ENCODE results near the gene CTBP1.

The CTBP1 gene

DNA sequence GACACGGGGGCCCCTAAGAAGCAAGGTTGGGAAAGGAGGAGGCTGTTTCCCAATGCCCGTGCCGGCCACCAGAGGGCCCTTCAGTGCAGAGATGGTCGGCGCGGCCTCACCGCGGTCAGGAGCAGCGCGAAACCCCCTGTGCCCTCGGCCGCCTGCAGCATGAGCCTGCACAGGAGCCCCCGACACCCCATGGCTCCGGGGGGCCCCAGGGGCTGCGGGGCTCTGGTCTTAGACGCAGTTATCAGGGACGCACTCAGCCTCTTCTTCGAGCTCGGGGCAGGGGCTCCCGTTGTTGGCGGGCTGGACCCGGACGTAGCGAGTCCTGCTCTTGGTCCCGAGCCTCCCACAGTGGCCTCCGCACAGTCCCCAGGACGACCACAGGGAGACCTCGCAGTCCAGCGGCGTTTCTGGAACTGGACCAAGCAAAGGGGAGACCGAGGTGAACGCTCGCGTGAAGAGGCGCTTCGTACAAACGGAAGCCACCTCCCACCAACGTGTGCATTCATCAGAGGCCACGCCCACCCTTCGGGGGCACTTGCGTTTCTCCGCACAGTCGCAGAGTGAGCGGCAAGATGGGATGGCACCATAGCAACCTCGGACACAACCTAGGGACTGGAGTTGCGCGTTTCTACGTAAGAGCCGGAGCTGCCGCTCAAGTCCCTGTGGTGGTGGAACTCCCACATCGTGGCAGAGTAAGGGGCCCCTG is 81.5 kb downstream of the CTBP1 start:
- TF ChIP-seq, protein P1, sequence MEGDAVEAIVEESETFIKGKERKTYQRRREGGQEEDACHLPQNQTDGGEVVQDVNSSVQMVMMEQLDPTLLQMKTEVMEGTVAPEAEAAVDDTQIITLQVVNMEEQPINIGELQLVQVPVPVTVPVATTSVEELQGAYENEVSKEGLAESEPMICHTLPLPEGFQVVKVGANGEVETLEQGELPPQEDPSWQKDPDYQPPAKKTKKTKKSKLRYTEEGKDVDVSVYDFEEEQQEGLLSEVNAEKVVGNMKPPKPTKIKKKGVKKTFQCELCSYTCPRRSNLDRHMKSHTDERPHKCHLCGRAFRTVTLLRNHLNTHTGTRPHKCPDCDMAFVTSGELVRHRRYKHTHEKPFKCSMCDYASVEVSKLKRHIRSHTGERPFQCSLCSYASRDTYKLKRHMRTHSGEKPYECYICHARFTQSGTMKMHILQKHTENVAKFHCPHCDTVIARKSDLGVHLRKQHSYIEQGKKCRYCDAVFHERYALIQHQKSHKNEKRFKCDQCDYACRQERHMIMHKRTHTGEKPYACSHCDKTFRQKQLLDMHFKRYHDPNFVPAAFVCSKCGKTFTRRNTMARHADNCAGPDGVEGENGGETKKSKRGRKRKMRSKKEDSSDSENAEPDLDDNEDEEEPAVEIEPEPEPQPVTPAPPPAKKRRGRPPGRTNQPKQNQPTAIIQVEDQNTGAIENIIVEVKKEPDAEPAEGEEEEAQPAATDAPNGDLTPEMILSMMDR (IDR thresholded peaks at IDR 0.05; ENCODE audit: control extremely low read depth, extremely low read depth, low read depth, missing control alignments), result peak; percentile 87
- ChIA-PET POLR2A (no interaction called here), CTCF (interaction anchor here (0.7 to 4.5 kb wide), 27 partner anchors 8 to 179 kb away, joined by 3 to 30 read pairs (median 5); partner anchors contain the start of genes CTBP1, MAEA and UVSSA)
- DNase-seq (ENCODE audit: extremely low spot score), result peak; percentile 89

DNA sequence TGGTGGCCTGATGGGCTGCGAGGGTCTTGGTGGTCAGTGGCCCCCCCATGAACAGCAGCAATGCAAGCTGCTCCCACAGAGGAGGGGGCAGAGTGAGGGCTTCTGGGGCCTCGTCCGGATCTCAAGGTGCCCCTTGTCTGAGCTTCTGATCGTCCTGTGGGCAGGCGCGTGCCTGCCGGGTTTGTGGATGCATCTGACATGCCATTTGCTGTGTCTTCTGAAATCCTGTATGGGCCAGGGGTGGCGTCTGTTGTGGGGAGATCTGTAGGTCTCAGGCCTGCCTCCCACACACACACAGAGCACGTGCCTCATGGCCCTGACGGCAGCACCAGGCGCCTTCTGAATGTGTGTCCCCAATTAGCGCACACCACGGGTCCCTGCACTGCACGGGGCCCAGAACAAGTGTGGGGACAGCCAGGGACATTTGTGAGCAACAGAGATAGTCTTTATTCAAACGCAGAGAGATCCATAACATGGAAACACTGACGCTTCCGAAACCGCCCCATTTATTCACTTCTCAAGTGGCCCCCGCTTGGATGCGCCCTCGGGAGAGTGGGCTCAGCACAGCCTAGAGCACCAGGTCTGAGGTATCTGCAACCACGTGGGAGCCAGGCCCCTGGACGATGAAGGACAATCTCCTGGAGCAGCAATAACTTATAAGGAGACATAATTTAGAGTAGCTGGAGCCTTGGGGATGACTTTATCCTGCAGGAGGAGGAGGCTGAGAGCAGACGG is 82.3 kb downstream of the CTBP1 start:
- ChIA-PET POLR2A (no interaction called here), CTCF (interaction anchor here (0.8 to 4.5 kb wide), 20 partner anchors 8 to 180 kb away, joined by 3 to 30 read pairs (median 5); partner anchors contain the start of genes CTBP1, MAEA and UVSSA)
- TF ChIP-seq, protein P1 (IDR thresholded peaks at IDR 0.05; ENCODE audit: control extremely low read depth, extremely low read depth, low read depth, missing control alignments), result no peak

DNA sequence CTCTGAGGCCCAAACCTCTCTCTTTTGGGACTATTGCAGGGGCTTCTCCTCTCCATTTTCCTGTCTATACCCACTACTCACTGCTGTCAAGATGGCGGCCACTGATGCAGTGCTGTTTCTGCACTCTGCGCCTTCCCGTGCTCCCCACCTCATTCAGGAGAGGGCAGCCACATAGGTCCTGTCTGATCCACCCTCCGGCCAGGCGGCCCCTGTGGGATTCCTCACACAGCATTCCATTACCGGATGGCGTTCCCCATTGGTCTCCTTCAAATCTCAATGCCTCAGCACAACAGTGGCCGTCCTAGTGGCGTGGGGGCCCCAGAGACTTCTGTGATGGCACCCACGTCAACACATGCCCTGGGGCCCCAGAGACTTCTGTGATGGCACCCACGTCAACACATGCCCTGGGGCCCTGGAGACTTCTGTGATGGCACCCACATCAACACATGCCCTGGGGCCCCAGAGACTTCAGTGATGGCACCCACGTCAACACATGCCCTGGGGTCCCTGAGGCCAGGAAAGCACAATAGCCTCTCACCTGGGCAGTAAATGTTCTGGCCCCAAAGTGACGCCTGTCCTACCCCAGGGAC is 83.9 kb downstream of the CTBP1 start:
- no peak for DNase-seq (ENCODE audit: extremely low spot score)
- POLR2A ChIA-PET, result no interaction called here
- TF ChIP-seq, protein P1 (IDR thresholded peaks at IDR 0.05; ENCODE audit: control extremely low read depth, extremely low read depth, low read depth, missing control alignments), result no peak
- CTCF ChIA-PET, result no interaction called here

More for the DNA sequence above, 82.3 kb downstream of the CTBP1 start:
- DNase-seq (ENCODE audit: extremely low spot score), result no peak

DNA sequence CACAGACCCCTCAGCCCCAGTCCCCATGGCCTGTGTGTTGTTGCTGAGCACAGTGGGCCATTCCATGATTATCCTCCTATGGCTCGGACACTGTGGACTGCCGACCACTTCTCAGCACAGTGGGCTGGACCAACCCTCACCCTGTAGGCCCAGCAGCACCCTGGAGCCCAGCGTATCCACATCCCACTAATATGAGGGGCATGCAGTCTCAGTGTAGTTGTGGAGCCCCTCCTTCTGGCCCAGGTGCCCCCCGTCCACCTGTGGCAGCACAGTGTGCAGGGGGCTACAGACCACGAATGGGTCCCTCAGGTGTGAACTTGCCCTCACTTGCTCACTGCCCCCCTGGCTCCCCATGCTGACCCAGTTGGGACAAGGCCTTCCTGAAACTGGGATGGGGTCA is 84.5 kb downstream of the CTBP1 start:
- ChIA-PET CTCF (interaction anchor here (1.0 kb wide), 1 partner anchor 34 kb away, joined by 4 read pairs; no protein-coding TSS in a partner anchor), POLR2A (interaction anchor here (1.0 kb wide), 1 partner anchor 84 kb away, joined by 5 read pairs; the partner anchor contains the start of gene CTBP1)
- DNase-seq (ENCODE audit: extremely low spot score), result no peak
- TF ChIP-seq, protein P1 (IDR thresholded peaks at IDR 0.05; ENCODE audit: control extremely low read depth, extremely low read depth, low read depth, missing control alignments), result no peak

DNA sequence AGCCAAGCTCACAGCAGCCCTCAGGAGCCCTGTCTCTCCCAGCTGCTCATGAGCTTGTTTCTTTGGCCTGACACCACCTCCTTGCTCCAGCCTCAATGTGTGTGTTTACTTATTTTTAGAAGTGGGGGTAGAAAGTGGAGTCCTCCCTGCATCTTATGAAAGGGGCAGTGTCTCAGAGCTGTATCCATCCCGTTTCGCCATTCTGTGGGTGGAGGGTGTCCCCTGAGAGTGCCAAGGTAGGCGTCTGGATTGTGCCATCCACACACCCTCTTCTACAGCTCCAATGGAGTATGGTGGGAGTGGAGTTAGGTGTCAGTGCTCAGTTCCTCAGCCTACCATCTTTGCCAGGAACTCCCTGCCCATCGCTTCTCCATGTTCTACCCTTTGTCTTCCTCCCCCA is 84.9 kb downstream of the CTBP1 start:
- TF ChIP-seq, protein P1 (IDR thresholded peaks at IDR 0.05; ENCODE audit: control extremely low read depth, extremely low read depth, low read depth, missing control alignments), result no peak
- ChIA-PET POLR2A (interaction anchor here (1.0 kb wide), 1 partner anchor 85 kb away, joined by 5 read pairs; the partner anchor contains the start of gene CTBP1), CTCF (interaction anchor here (0.8 to 1.0 kb wide), 3 partner anchors 20 to 34 kb away, joined by 3 to 4 read pairs (median 3); no protein-coding TSS in a partner anchor)
- DNase-seq (ENCODE audit: extremely low spot score), result no peak

Data from GM10248 (cell line).